ENCODE results near the gene LAGE3. TPM values are rescaled to one million over a fixed set of nuclear protein-coding genes. Genes with fewer than 3 reads are reported as not detected.

Gene LAGE3
- total RNA-seq, 1 donor from 2014 or later = 20.0 TPM

GRCh38 chrX:154495472-154495922 is 16.4 kb upstream of the LAGE3 start:
- Mint-ChIP-seq H3K9me3 (ENCODE audit: unreplicated experiment) (no peaks in the 10 kb centered on the region), H3K4me3 (ENCODE audit: unreplicated experiment) (no peak overlapping the region), H3K4me1 (ENCODE audit: low read depth, unreplicated experiment) (peaks cover 3% of the 10 kb centered on the region), H3K27me3 (ENCODE audit: low read depth, unreplicated experiment) (peaks cover 2% of the 10 kb centered on the region), H3K27ac (ENCODE audit: unreplicated experiment) (no peak overlapping the region), H3K36me3 (ENCODE audit: low read depth, unreplicated experiment) (no peaks in the 10 kb centered on the region)
- H2AFZ ChIP-seq (ENCODE audit: low read depth, low read length) = no peak overlapping the region
- H3K4me2 ChIP-seq (ENCODE audit: low read length) = no peak overlapping the region
- H3K36me3 ChIP-seq (ENCODE audit: insufficient read depth, low read length) = no peaks in the 10 kb centered on the region
- FAIRE-seq (no peak), DNase-seq (ENCODE audit: low read depth) (no peak)
- H3K27me3 ChIP-seq (ENCODE audit: insufficient read depth, low read length) = no peaks in the 10 kb centered on the region
- no peaks in the 10 kb centered on the region for H4K20me1 ChIP-seq (ENCODE audit: insufficient read depth, low read length)
- no peak overlapping the region for H3K9ac ChIP-seq (ENCODE audit: low read length)
- no peak overlapping the region for H3K27ac ChIP-seq (ENCODE audit: low read depth, low read length)
- no peaks in the 10 kb centered on the region for H3K9me3 ChIP-seq (ENCODE audit: insufficient read depth, low read depth, low read length)
- H3K79me2 ChIP-seq (ENCODE audit: insufficient read depth, low read length) = no peaks in the 10 kb centered on the region
- H3K4me1 ChIP-seq (ENCODE audit: insufficient read depth, low read length) = no peaks in the 10 kb centered on the region
- no peak overlapping the region for H3K4me3 ChIP-seq (ENCODE audit: insufficient read depth, low read depth, low read length)
- TF ChIP-seq CTCF (IDR thresholded peaks at IDR 0.05; ENCODE audit: insufficient read depth, low read depth, low read length) (no peak), EZH2 (IDR thresholded peaks at IDR 0.05; ENCODE audit: insufficient read depth, low read length) (no peak)

DNA sequence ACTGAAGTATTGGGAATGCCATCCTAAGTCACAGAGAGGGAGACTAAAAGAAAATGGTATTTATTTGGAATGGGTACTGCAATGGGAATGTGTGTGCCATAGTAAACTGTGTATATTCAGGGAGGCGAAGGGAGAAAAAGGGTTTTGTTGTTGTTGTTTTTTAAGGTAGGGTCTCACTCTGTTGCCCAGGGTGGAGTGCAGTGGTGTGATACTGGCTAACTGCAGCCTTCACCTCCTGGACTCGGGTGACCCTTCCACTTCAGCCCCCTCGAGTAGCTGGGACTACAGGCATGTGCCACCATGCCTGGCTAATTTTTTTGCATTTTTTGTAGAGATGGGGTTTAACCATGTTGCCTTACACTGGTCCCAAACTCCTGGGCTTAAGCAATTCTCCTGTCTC is 15.6 kb upstream of the LAGE3 start:
- no peaks in the 10 kb centered on the region for H3K27me3 ChIP-seq (ENCODE audit: insufficient read depth, low read length)
- FAIRE-seq = no peak
- H3K9me3 ChIP-seq (ENCODE audit: insufficient read depth, low read depth, low read length) = no peaks in the 10 kb centered on the region
- no peak overlapping the region for H3K27ac ChIP-seq (ENCODE audit: low read depth, low read length)
- H3K4me2 ChIP-seq (ENCODE audit: low read length) = no peak overlapping the region
- peaks cover 3% of the 10 kb centered on the region for H3K4me1 Mint-ChIP-seq (ENCODE audit: low read depth, unreplicated experiment)
- no peaks in the 10 kb centered on the region for H3K9me3 Mint-ChIP-seq (ENCODE audit: unreplicated experiment)
- TF ChIP-seq CTCF (IDR thresholded peaks at IDR 0.05; ENCODE audit: insufficient read depth, low read depth, low read length) = no peak
- TF ChIP-seq EZH2 (IDR thresholded peaks at IDR 0.05; ENCODE audit: insufficient read depth, low read length) = no peak
- peaks cover 5% of the 10 kb centered on the region for H3K79me2 ChIP-seq (ENCODE audit: insufficient read depth, low read length)
- H4K20me1 ChIP-seq (ENCODE audit: insufficient read depth, low read length) = no peaks in the 10 kb centered on the region
- no peak for DNase-seq (ENCODE audit: low read depth)
- H3K4me3 ChIP-seq (ENCODE audit: insufficient read depth, low read depth, low read length) = no peak overlapping the region
- H3K36me3 Mint-ChIP-seq (ENCODE audit: low read depth, unreplicated experiment) = no peaks in the 10 kb centered on the region
- peaks cover 2% of the 10 kb centered on the region for H3K27me3 Mint-ChIP-seq (ENCODE audit: low read depth, unreplicated experiment)
- H3K27ac Mint-ChIP-seq (ENCODE audit: unreplicated experiment) = no peak overlapping the region
- peaks cover 2% of the 10 kb centered on the region for H3K4me1 ChIP-seq (ENCODE audit: insufficient read depth, low read length)
- H2AFZ ChIP-seq (ENCODE audit: low read depth, low read length) = no peak overlapping the region
- H3K36me3 ChIP-seq (ENCODE audit: insufficient read depth, low read length) = no peaks in the 10 kb centered on the region
- no peak overlapping the region for H3K9ac ChIP-seq (ENCODE audit: low read length)
- H3K4me3 Mint-ChIP-seq (ENCODE audit: unreplicated experiment) = no peak overlapping the region

GRCh38 chrX:154490414-154491083 is 11.5 kb upstream of the LAGE3 start, which contains the start of gene SLC10A3:
TSS of gene SLC10A3 (minus strand) at chrX:154490629. CDS start at chrX:154488940, 1,689 bp downstream.
- peak within 1 kb of the TSS; percentile 89 for H3K27ac ChIP-seq (ENCODE audit: low read depth, low read length)
- H3K27me3 Mint-ChIP-seq (ENCODE audit: low read depth, unreplicated experiment) = peaks cover 2% of the 10 kb centered on the region
- H3K36me3 Mint-ChIP-seq (ENCODE audit: low read depth, unreplicated experiment) = no peaks in the 10 kb centered on the region
- H3K4me2 ChIP-seq (ENCODE audit: low read length) = peak within 1 kb of the TSS; percentile 87
- H4K20me1 ChIP-seq (ENCODE audit: insufficient read depth, low read length) = no peaks in the 10 kb centered on the region
- peaks cover 14% of the 10 kb centered on the region for H3K4me1 ChIP-seq (ENCODE audit: insufficient read depth, low read length)
- no peaks in the 10 kb centered on the region for H3K9me3 ChIP-seq (ENCODE audit: insufficient read depth, low read depth, low read length)
- no peaks in the 10 kb centered on the region for H3K9me3 Mint-ChIP-seq (ENCODE audit: unreplicated experiment)
- H3K79me2 ChIP-seq (ENCODE audit: insufficient read depth, low read length) = peaks cover 24% of the 10 kb centered on the region
- peak within 1 kb of the TSS; percentile 73 for H3K4me3 ChIP-seq (ENCODE audit: insufficient read depth, low read depth, low read length)
- H3K4me1 Mint-ChIP-seq (ENCODE audit: low read depth, unreplicated experiment) = no peaks in the 10 kb centered on the region
- TF ChIP-seq EZH2 (IDR thresholded peaks at IDR 0.05; ENCODE audit: insufficient read depth, low read length) (no peak), CTCF (IDR thresholded peaks at IDR 0.05; ENCODE audit: insufficient read depth, low read depth, low read length) (no peak)
- peak within 1 kb of the TSS; percentile 89 for H3K4me3 Mint-ChIP-seq (ENCODE audit: unreplicated experiment)
- peak within 1 kb of the TSS; percentile 84 for H3K9ac ChIP-seq (ENCODE audit: low read length)
- H3K36me3 ChIP-seq (ENCODE audit: insufficient read depth, low read length) = no peaks in the 10 kb centered on the region
- peak within 1 kb of the TSS; percentile 63 for H2AFZ ChIP-seq (ENCODE audit: low read depth, low read length)
- DNase-seq (ENCODE audit: low read depth) (peak; percentile 81), FAIRE-seq (no peak)
- no peaks in the 10 kb centered on the region for H3K27me3 ChIP-seq (ENCODE audit: insufficient read depth, low read length)
- H3K27ac Mint-ChIP-seq (ENCODE audit: unreplicated experiment) = peak within 1 kb of the TSS; percentile 95
